Retinal pigment epithelial cell (primary cell): ENCODE data around the gene EFHD2.

ENCODE experiments used
- DNase-seq: peaks from one replicate; pipeline ENCODE4 v3.0.0-alpha.2; 2010; ENCODE audit warnings: low read depth
- H3K4me3 ChIP-seq: 2 replicates; pipeline ENCODE4 v1.5.1; 2011; ENCODE audit warnings: mild to moderate bottlenecking, low read length, control low read depth, moderate library complexity
- CTCF ChIP-seq: conservative IDR thresholded peaks from 2 replicates; pipeline ENCODE4 v1.5.1; 2011; ENCODE audit warnings: low read depth, low read length, control low read depth, inconsistent platforms

EFHD2 gene

GRCh38 chr1:15390667-15391066, 19.0 kb upstream of the EFHD2 start:
- TF ChIP-seq CTCF: no peak
- no peak for DNase-seq
- no peak overlapping the region for H3K4me3 ChIP-seq

GRCh38 chr1:15391366-15391765, 18.3 kb upstream of the EFHD2 start:
- no peak overlapping the region for H3K4me3 ChIP-seq
- no peak for TF ChIP-seq CTCF
- no peak for DNase-seq

GRCh38 chr1:15393475-15394257, 16.0 kb upstream of the EFHD2 start:
- TF ChIP-seq CTCF: no peak
- DNase-seq: no peak
- no peak overlapping the region for H3K4me3 ChIP-seq

GRCh38 chr1:15394258-15394690, 15.4 kb upstream of the EFHD2 start:
- TF ChIP-seq CTCF: no peak
- H3K4me3 ChIP-seq: no peak overlapping the region
- DNase-seq: no peak

- DNase-seq: no peak
- no peak overlapping the region for H3K4me3 ChIP-seq
- TF ChIP-seq CTCF: no peak
Measured at GRCh38 chr1:15397236-15397635, 12.5 kb upstream of the EFHD2 start.

GRCh38 chr1:15399710-15400109, 10.0 kb upstream of the EFHD2 start:
- no peak overlapping the region for H3K4me3 ChIP-seq
- no peak for TF ChIP-seq CTCF
- DNase-seq: no peak

- no peak overlapping the region for H3K4me3 ChIP-seq
- TF ChIP-seq CTCF: no peak
- no peak for DNase-seq
Measured at GRCh38 chr1:15400627-15401026, 9.1 kb upstream of the EFHD2 start.
